ENCODE measurements around the gene TCF20.

DNA sequence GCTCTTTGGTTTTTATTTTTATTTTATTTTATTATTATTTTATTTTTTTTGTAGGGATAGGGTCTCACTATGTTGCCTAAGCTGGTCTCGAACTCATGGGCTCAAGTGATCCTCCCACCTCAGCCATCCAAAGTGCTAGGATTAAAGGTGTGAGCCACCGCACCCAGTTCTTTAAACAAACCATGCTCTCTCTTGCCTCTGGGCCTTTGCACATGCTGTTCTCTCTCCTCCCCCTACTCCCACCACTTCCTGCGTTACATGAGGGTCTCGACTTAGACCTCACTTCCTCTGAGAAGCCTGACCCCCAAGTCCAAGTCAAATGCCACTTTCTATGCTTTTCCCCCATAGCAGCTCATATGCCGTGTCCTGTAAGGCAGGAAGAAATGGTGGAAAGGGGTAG lies 15.2 kb upstream of the TCF20 start:
- TF ChIP-seq, protein P1, sequence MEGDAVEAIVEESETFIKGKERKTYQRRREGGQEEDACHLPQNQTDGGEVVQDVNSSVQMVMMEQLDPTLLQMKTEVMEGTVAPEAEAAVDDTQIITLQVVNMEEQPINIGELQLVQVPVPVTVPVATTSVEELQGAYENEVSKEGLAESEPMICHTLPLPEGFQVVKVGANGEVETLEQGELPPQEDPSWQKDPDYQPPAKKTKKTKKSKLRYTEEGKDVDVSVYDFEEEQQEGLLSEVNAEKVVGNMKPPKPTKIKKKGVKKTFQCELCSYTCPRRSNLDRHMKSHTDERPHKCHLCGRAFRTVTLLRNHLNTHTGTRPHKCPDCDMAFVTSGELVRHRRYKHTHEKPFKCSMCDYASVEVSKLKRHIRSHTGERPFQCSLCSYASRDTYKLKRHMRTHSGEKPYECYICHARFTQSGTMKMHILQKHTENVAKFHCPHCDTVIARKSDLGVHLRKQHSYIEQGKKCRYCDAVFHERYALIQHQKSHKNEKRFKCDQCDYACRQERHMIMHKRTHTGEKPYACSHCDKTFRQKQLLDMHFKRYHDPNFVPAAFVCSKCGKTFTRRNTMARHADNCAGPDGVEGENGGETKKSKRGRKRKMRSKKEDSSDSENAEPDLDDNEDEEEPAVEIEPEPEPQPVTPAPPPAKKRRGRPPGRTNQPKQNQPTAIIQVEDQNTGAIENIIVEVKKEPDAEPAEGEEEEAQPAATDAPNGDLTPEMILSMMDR (IDR thresholded peaks at IDR 0.05; ENCODE audit: insufficient read depth, low read length) = no peak
- TF ChIP-seq POLR2AphosphoS5 (IDR thresholded peaks at IDR 0.05; ENCODE audit: low read depth) (no peak), GABPA (IDR thresholded peaks at IDR 0.05; ENCODE audit: low read depth) (no peak)
- TF ChIP-seq, protein P2, sequence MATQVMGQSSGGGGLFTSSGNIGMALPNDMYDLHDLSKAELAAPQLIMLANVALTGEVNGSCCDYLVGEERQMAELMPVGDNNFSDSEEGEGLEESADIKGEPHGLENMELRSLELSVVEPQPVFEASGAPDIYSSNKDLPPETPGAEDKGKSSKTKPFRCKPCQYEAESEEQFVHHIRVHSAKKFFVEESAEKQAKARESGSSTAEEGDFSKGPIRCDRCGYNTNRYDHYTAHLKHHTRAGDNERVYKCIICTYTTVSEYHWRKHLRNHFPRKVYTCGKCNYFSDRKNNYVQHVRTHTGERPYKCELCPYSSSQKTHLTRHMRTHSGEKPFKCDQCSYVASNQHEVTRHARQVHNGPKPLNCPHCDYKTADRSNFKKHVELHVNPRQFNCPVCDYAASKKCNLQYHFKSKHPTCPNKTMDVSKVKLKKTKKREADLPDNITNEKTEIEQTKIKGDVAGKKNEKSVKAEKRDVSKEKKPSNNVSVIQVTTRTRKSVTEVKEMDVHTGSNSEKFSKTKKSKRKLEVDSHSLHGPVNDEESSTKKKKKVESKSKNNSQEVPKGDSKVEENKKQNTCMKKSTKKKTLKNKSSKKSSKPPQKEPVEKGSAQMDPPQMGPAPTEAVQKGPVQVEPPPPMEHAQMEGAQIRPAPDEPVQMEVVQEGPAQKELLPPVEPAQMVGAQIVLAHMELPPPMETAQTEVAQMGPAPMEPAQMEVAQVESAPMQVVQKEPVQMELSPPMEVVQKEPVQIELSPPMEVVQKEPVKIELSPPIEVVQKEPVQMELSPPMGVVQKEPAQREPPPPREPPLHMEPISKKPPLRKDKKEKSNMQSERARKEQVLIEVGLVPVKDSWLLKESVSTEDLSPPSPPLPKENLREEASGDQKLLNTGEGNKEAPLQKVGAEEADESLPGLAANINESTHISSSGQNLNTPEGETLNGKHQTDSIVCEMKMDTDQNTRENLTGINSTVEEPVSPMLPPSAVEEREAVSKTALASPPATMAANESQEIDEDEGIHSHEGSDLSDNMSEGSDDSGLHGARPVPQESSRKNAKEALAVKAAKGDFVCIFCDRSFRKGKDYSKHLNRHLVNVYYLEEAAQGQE (IDR thresholded peaks at IDR 0.05; ENCODE audit: insufficient replicate concordance, low read depth) = no peak
